Endodermal cell (in vitro differentiated cells): ENCODE results near the gene GCNT2. TPM values are rescaled to one million over a fixed set of nuclear protein-coding genes. Genes with fewer than 3 reads are reported as not detected.

Experiments
- DNase-seq: peaks from one replicate; pipeline ENCODE4 v3.0.0-alpha.2; 2017
- H3K27ac ChIP-seq: 2 replicates; pipeline ENCODE4 v1.5.1; 2013; ENCODE audit warnings: mild to moderate bottlenecking, low read depth, low read length, moderate library complexity
- H3K27me3 ChIP-seq: 2 replicates; pipeline ENCODE4 v1.6.1; 2013; ENCODE audit warnings: mild to moderate bottlenecking, low read length, moderate library complexity; ENCODE audit not compliant: insufficient read depth, control insufficient read depth, poor library complexity, severe bottlenecking
- H3K36me3 ChIP-seq: 2 replicates; pipeline ENCODE4 v1.7.0; 2013; ENCODE audit warnings: mild to moderate bottlenecking, low read length, moderate library complexity; ENCODE audit not compliant: control insufficient read depth, insufficient read depth
- H3K4me1 ChIP-seq: one replicate; pipeline ENCODE4 v1.7.0; 2013; ENCODE audit warnings: low read length; ENCODE audit not compliant: control insufficient read depth, insufficient read depth
- H3K4me3 ChIP-seq: 2 replicates; pipeline ENCODE4 v1.5.1; 2013; ENCODE audit warnings: mild to moderate bottlenecking, low read length, moderate library complexity
- H3K9ac ChIP-seq: 2 replicates; pipeline ENCODE4 v1.6.1; 2013; ENCODE audit warnings: mild to moderate bottlenecking, low read length, moderate library complexity; ENCODE audit not compliant: poor library complexity, severe bottlenecking; ENCODE audit errors: extremely low read depth
- H3K9me3 ChIP-seq: 2 replicates; pipeline ENCODE4 v1.6.1; 2013; ENCODE audit warnings: mild to moderate bottlenecking, low read length, moderate library complexity; ENCODE audit not compliant: control insufficient read depth
- H3K27ac Mint-ChIP-seq: 2 replicates; pipeline ENCODE4 v1.8.0; 2020; ENCODE audit warnings: mixed read lengths
- H3K27me3 Mint-ChIP-seq: 2 replicates; pipeline ENCODE4 v1.8.0; 2021; ENCODE audit warnings: mild to moderate bottlenecking, mixed read lengths; ENCODE audit not compliant: insufficient read depth
- H3K36me3 Mint-ChIP-seq: 2 replicates; pipeline ENCODE4 v1.8.0; 2020; ENCODE audit warnings: low read depth, mixed read lengths
- H3K4me1 Mint-ChIP-seq: 2 replicates; pipeline ENCODE4 v1.8.0; 2020; ENCODE audit warnings: mixed read lengths
- H3K4me3 Mint-ChIP-seq: 2 replicates; pipeline ENCODE4 v1.8.0; 2020; ENCODE audit warnings: mild to moderate bottlenecking, moderate library complexity, mixed read lengths
- H3K9me3 Mint-ChIP-seq: 2 replicates; pipeline ENCODE4 v1.8.0; 2020; ENCODE audit warnings: mild to moderate bottlenecking, mixed read lengths
- WGBS, 2 experiments: methylation state at CpG; one replicate each; pipeline versions ENCODE4 v1.1.5 to v1.1.7; 2013; ENCODE audit warnings: missing lambda C conversion rate in 2 of 2, mixed read lengths in 1 of 2; ENCODE audit not compliant: insufficient coverage in 1 of 2, insufficient read length in 1 of 2; 5-methylcytosine and 5-hydroxymethylcytosine counted together
- total RNA-seq, 2 donors: library from RNA; stranded (reverse); fragmentation: NEBNext Ultra II Directional in 1 of 2; extraction: Animal tissue kit (Norgen Biotek cat#: 25700) in 1 of 2; gene quantifications; 2 replicates in 1 of 2; 3 replicates in 1 of 2; pipeline ENCODE4 v1.2.1, GENCODE V29; 2021
- TF ChIP-seq, protein P1 (sequence below): fragments of 200-600 bp; sonication (generic); conservative IDR thresholded peaks from 2 replicates; pipeline ENCODE4 v1.5.0; 2021; ENCODE audit warnings: antibody characterized with exemption, mild to moderate bottlenecking

GCNT2 gene
- total RNA-seq, 2 donors from 2014 or later, result 23.3 to 24.9 TPM

DNA sequence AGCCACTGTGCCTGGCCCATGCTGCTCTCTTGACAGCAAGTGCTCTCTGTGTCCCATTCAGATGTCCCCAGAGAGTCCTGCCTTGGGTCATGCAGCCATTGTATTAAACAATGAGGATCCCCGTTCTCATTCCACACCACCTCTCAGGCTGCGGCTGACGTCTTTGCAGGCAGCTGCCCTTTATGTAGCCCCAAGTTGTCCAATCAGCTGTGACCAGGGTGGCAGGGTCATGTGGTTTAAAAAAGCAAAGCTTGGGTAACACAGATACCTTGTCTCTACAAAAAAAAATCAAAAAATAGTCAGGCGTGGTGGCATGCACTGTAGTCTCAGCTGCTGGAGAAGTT, 13.2 kb downstream of the GCNT2 start:
- Mint-ChIP-seq H3K9me3 (peaks cover 20% of the 10 kb centered on the region), H3K36me3 (no peaks in the 10 kb centered on the region), H3K27me3 (no peaks in the 10 kb centered on the region), H3K4me3 (no peak overlapping the region), H3K4me1 (peaks cover 9% of the 10 kb centered on the region), H3K27ac (no peak overlapping the region)
- TF ChIP-seq, protein P1, sequence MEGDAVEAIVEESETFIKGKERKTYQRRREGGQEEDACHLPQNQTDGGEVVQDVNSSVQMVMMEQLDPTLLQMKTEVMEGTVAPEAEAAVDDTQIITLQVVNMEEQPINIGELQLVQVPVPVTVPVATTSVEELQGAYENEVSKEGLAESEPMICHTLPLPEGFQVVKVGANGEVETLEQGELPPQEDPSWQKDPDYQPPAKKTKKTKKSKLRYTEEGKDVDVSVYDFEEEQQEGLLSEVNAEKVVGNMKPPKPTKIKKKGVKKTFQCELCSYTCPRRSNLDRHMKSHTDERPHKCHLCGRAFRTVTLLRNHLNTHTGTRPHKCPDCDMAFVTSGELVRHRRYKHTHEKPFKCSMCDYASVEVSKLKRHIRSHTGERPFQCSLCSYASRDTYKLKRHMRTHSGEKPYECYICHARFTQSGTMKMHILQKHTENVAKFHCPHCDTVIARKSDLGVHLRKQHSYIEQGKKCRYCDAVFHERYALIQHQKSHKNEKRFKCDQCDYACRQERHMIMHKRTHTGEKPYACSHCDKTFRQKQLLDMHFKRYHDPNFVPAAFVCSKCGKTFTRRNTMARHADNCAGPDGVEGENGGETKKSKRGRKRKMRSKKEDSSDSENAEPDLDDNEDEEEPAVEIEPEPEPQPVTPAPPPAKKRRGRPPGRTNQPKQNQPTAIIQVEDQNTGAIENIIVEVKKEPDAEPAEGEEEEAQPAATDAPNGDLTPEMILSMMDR, result no peak
- 62 to 83% methylated on average over 4 of the region's 4 CpGs for whole genome bisulfite sequencing, 2 experiments
- Histone ChIP-seq H3K36me3 (no peaks in the 10 kb centered on the region), H3K27ac (no peak overlapping the region), H3K27me3 (no peaks in the 10 kb centered on the region), H3K4me1 (no peaks in the 10 kb centered on the region), H3K9me3 (peaks cover 24% of the 10 kb centered on the region), H3K4me3 (no peak overlapping the region), H3K9ac (no peak overlapping the region)
- no peak for DNase-seq

DNA sequence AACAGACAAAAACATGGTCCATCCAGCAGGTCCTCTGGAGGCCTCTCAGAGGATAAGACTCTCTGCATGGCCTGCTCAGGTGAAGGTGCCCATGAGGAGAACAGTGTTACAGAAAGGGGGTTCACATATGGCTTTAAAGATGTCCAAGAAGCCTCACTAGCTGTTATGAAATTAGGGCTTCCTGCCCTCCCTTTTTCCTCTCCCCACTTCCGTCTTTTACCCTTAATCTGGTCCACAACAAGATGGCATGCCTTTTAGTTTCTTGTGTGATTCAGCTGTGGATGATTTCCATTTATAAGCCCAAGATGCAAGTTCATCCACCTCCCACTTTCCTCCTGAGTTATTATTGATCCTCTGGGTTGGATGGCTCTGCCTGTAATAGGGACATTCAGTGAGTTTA, 14.0 kb downstream of the GCNT2 start:
- Mint-ChIP-seq H3K36me3 (no peaks in the 10 kb centered on the region), H3K4me3 (no peak overlapping the region), H3K9me3 (peaks cover 20% of the 10 kb centered on the region), H3K4me1 (peaks cover 7% of the 10 kb centered on the region), H3K27me3 (no peaks in the 10 kb centered on the region), H3K27ac (no peak overlapping the region)
- no peak for DNase-seq
- H3K9me3 ChIP-seq, result peaks cover 24% of the 10 kb centered on the region
- no peaks in the 10 kb centered on the region for H3K27me3 ChIP-seq
- no peak overlapping the region for H3K9ac ChIP-seq
- WGBS, 2 experiments, result 94% methylated on average over 1 of the region's 1 CpG; no CpG with 5 or more reads in 1 of the 2 experiments
- no peak overlapping the region for H3K27ac ChIP-seq
- H3K36me3 ChIP-seq, result no peaks in the 10 kb centered on the region
- no peak overlapping the region for H3K4me3 ChIP-seq
- TF ChIP-seq, protein P1, result no peak
- H3K4me1 ChIP-seq, result no peaks in the 10 kb centered on the region

DNA sequence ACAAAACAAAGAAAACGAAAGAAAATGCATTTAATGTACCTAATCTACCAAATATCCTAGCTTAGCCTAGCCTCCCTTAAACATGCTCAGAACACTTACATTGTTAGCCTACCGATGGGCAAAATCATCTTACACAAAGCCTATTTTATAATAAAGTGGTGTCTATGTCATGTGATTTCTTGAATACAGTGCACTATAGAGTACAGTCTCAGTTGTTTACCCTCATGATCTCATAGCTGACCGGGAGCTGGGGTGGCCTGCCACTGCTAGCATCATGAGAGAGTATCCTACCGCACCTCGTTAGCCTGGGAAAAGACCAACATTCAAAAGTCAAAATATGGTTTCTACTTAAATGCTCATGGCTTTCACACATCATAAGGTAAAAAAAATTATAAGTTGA, 16.6 kb downstream of the GCNT2 start:
- no peak for DNase-seq
- no peak overlapping the region for H3K4me3 ChIP-seq
- Mint-ChIP-seq H3K27me3 (no peaks in the 10 kb centered on the region), H3K4me3 (no peak overlapping the region), H3K9me3 (peaks cover 20% of the 10 kb centered on the region), H3K36me3 (no peaks in the 10 kb centered on the region), H3K4me1 (peaks cover 11% of the 10 kb centered on the region), H3K27ac (no peak overlapping the region)
- 78 to 91% methylated on average over 1 to 5 of the region's 5 CpGs for WGBS, 2 experiments
- H3K36me3 ChIP-seq, result no peaks in the 10 kb centered on the region
- TF ChIP-seq, protein P1, result no peak
- H3K4me1 ChIP-seq, result no peaks in the 10 kb centered on the region
- H3K9ac ChIP-seq, result no peak overlapping the region
- H3K9me3 ChIP-seq, result peaks cover 24% of the 10 kb centered on the region
- H3K27ac ChIP-seq, result no peak overlapping the region
- H3K27me3 ChIP-seq, result no peaks in the 10 kb centered on the region
